ENCODE measurements around the gene ZNF684. TPM values are rescaled to one million over a fixed set of nuclear protein-coding genes. Genes with fewer than 3 reads are reported as not detected.

ZNF684 gene
- total and polyA plus RNA-seq, 9 of the 15 experiments (the other 6 are each of a cell fraction or from before 2014, with no cell fraction given) = 4.8 to 8.8 (median 5.5) TPM

- intact Hi-C loops (cut with micrococcal nuclease) (no loop called here), in situ Hi-C loops (cut with MboI) (no loop called here)
- Histone ChIP-seq H3K4me1 (replicated peaks in 1 of 2; ENCODE audit: control insufficient read depth in 2 of 2, insufficient read depth in 2 of 2, low read length in 2 of 2) (no peaks in the 10 kb centered on the region; a peak in 1 of 5 replicates), H3K4me2 (ENCODE audit: insufficient read depth, low read length) (no peak overlapping the region), H3K4me3 (no peak overlapping the region), H3K27ac (ENCODE audit: extremely low read depth, low read depth, low read length) (no peak overlapping the region), H3K9ac (ENCODE audit: insufficient read depth in 1 of 2, low read depth in 2 of 2, low read length in 2 of 2) (no peak overlapping the region), H3K9me1 (ENCODE audit: control insufficient read depth, insufficient read depth, low read length) (no peaks in the 10 kb centered on the region), H3K9me3 (replicated peaks; ENCODE audit: control insufficient read depth, insufficient read depth, low read depth, low read length) (no peaks in the 10 kb centered on the region), H3K27me3 (ENCODE audit: control insufficient read depth in 2 of 2, insufficient read depth in 2 of 2, low read length in 2 of 2) (peaks cover 22 to 23% of the 10 kb centered on the region in 2 experiments; a peak in 4 of 5 replicates), H3K79me2 (ENCODE audit: control insufficient read depth, insufficient read depth, low read length) (no peaks in the 10 kb centered on the region), H2AFZ (ENCODE audit: low read depth, low read length) (no peak overlapping the region), H3K36me3 (ENCODE audit: control insufficient read depth, insufficient read depth, low read length) (no peaks in the 10 kb centered on the region), H4K20me1 (replicated peaks; ENCODE audit: control insufficient read depth, insufficient read depth, low read length) (no peaks in the 10 kb centered on the region; the same call in 1 of the 2 replicates)
- CTCF ChIA-PET (ENCODE audit: low intra/inter-chr PET ratio) = no interaction called here
- 6% methylated on average over 6 of the region's 6 CpGs for WGBS (ENCODE audit: insufficient coverage, low coverage, missing lambda C conversion rate)
- POLR2A ChIA-PET = no interaction called here
- FAIRE-seq (no peak), ATAC-seq (no peak), DNase-seq (ENCODE audit: extremely low read depth in 1 of 4, low spot score in 3 of 4) (no peak)
- BruUV-seq (replicated peaks) = no TSS peak
- TF ChIP-seq CHD2 (IDR thresholded peaks at IDR 0.05; ENCODE audit: low read depth, low read length) (peak; percentile 80), ZNF584 (CRISPR knock-in tag; IDR thresholded peaks at IDR 0.05; ENCODE audit: low read depth) (peak; percentile 31; the same call in 1 of the 2 replicates), JUND (IDR thresholded peaks at IDR 0.05; ENCODE audit: borderline replicate concordance, low read depth, low read length) (no peak), JUND (tag; IDR thresholded peaks at IDR 0.05; ENCODE audit: borderline replicate concordance, low read depth, low read length) (no peak)
Observed at GRCh38 chr1:40583980-40584379, 52.5 kb downstream of the ZNF684 start.

GRCh38 chr1:40588586-40588985, 57.1 kb downstream of the ZNF684 start:
- Histone ChIP-seq H3K9ac (ENCODE audit: insufficient read depth in 1 of 2, low read depth in 2 of 2, low read length in 2 of 2) (no peak overlapping the region), H3K27ac (ENCODE audit: extremely low read depth, low read depth, low read length) (no peak overlapping the region), H3K4me1 (replicated peaks in 1 of 2; ENCODE audit: control insufficient read depth in 2 of 2, insufficient read depth in 2 of 2, low read length in 2 of 2) (0 out of 5 replicates have a peak, but pooled peaks cover 0 to under 1% of the 10 kb centered on the region in 2 experiments), H3K36me3 (ENCODE audit: control insufficient read depth, insufficient read depth, low read length) (no peaks in the 10 kb centered on the region), H3K27me3 (ENCODE audit: control insufficient read depth in 2 of 2, insufficient read depth in 2 of 2, low read length in 2 of 2) (peaks cover 9 to 12% of the 10 kb centered on the region in 2 experiments; a peak in 3 of 5 replicates), H3K9me1 (ENCODE audit: control insufficient read depth, insufficient read depth, low read length) (no peaks in the 10 kb centered on the region), H3K4me3 (no peak overlapping the region), H4K20me1 (replicated peaks; ENCODE audit: control insufficient read depth, insufficient read depth, low read length) (no peaks in the 10 kb centered on the region; the same call in 1 of the 2 replicates), H3K4me2 (ENCODE audit: insufficient read depth, low read length) (no peak overlapping the region), H3K9me3 (replicated peaks; ENCODE audit: control insufficient read depth, insufficient read depth, low read depth, low read length) (no peaks in the 10 kb centered on the region), H3K79me2 (ENCODE audit: control insufficient read depth, insufficient read depth, low read length) (no peaks in the 10 kb centered on the region), H2AFZ (ENCODE audit: low read depth, low read length) (no peak overlapping the region)
- TF ChIP-seq MEF2D (tag; conservative IDR thresholded peaks at IDR 0.05; ENCODE audit: low read depth) (no peak), SMAD2 (IDR thresholded peaks at IDR 0.05; ENCODE audit: low read depth, low read length) (no peak), PHF8 (IDR thresholded peaks at IDR 0.05; ENCODE audit: borderline replicate concordance, low read length) (no peak), ATF2 (CRISPR knock-in tag; IDR thresholded peaks at IDR 0.05) (no peak), TCFL5 (CRISPR knock-in tag; conservative IDR thresholded peaks at IDR 0.05) (no peak), ZNF324 (CRISPR knock-in tag; IDR thresholded peaks at IDR 0.05) (no peak), CEBPB (tag; IDR thresholded peaks at IDR 0.05) (no peak)
- 9% methylated on average over 2 of the region's 2 CpGs for WGBS (ENCODE audit: insufficient coverage, low coverage, missing lambda C conversion rate)
- CTCF ChIA-PET (ENCODE audit: low intra/inter-chr PET ratio) = no interaction called here
- intact Hi-C loops (cut with micrococcal nuclease) (no loop called here), in situ Hi-C loops (cut with MboI) (no loop called here)
- ATAC-seq (no peak), FAIRE-seq (no peak), DNase-seq (ENCODE audit: extremely low read depth in 1 of 4, low spot score in 3 of 4) (no peak)
- no TSS peak for BruUV-seq (replicated peaks)
- POLR2A ChIA-PET = interaction anchor here (1.1 to 1.6 kb wide), 2 partner anchors 8 to 57 kb away, joined by 3 to 7 read pairs; partner anchors contain the start of gene ZNF684

Measured in K562 (cell line).